Stomach (tissue), 9 donors: ENCODE results near the gene CDC42SE2. TPM values are rescaled to one million over a fixed set of nuclear protein-coding genes. Genes with fewer than 3 reads are reported as not detected.

Source experiments
- DNase-seq, 2 donors: peaks; one replicate each; pipeline versions ENCODE4 v3.0.0 to v3.0.0-alpha.2; 2013 to 2019
- H3K27ac ChIP-seq, 5 donors: fragments of 200-600 bp in 4 of 5; sonication (generic) in 4 of 5; one replicate each; pipeline ENCODE4 v1.5.1; 2013 to 2019; ENCODE audit warnings: mild to moderate bottlenecking in 1 of 5, moderate library complexity in 1 of 5
- H3K27me3 ChIP-seq, 3 donors: fragments of 200-600 bp; sonication (generic); one replicate each; pipeline ENCODE4 v1.5.1; 2017 to 2019; ENCODE audit warnings: mixed run types in 1 of 3
- H3K36me3 ChIP-seq, 4 donors: fragments of 200-600 bp; sonication (generic); 1 replicate in 3 of 4; 2 replicates in 1 of 4; pipeline ENCODE4 v1.5.1; 2016 to 2019
- H3K4me1 ChIP-seq, 4 donors: fragments of 200-600 bp; sonication (generic); one replicate each; pipeline ENCODE4 v1.5.1; 2016 to 2019
- H3K4me3 ChIP-seq, 4 donors: fragments of 200-600 bp; sonication (generic) in 3 of 4; one replicate each; pipeline ENCODE4 v1.5.1; 2016 to 2019; ENCODE audit warnings: mild to moderate bottlenecking in 1 of 4
- H3K9me3 ChIP-seq, 4 donors: fragments of 200-600 bp; sonication (generic); one replicate each; pipeline ENCODE4 v1.5.1; 2016 to 2019
- EP300 ChIP-seq: sonication (generic); formaldehyde crosslinking; IDR thresholded peaks from one replicate; pipeline ENCODE4 v1.6.1; 2017; ENCODE audit warnings: antibody characterized with exemption
- POLR2A ChIP-seq, 4 donors: fragments of 450-650 bp; IDR thresholded peaks; one replicate each; pipeline ENCODE4 v1.6.1; 2016; ENCODE audit warnings: antibody characterized with exemption in 4 of 4, control low read depth in 2 of 4, mild to moderate bottlenecking in 1 of 4, moderate library complexity in 1 of 4
- POLR2AphosphoS5 ChIP-seq, 3 donors: sonication (generic); formaldehyde crosslinking; IDR thresholded peaks; one replicate each; pipeline ENCODE4 v1.6.1; 2016; ENCODE audit warnings: antibody characterized with exemption in 3 of 3
- WGBS, 5 donors: extraction: QIAGEN DNeasy Blood & Tissue Kit in 3 of 5; methylation state at CpG; one replicate each; pipeline versions ENCODE4 v1.1.5 to v1.1.7; 2013 to 2018; 5-methylcytosine and 5-hydroxymethylcytosine counted together
- intact Hi-C: fragments of 100-400 bp; cut with DNase I; formaldehyde crosslinking; loops from one replicate; pipeline ENCODE4 v1.15.1; 2023; ENCODE audit warnings: low total_unique reads
- polyA plus RNA-seq, 3 donors: library from polyadenylated mRNA; stranded (reverse); fragments of 200-250 nt; gene quantifications; one replicate each; pipeline ENCODE4 v1.2.3, GENCODE V29; 2013
- total RNA-seq, 5 donors: library from RNA; depleted of rRNA; stranded (reverse); fragments of >200 nt; gene quantifications; one replicate each; pipeline versions ENCODE4 v1.1.0 to v1.2.3, GENCODE V29; 2014 to 2016
- TF ChIP-seq, protein P1 (sequence below), 7 experiments: fragments of 450-650 bp in 4 of 7; fragments of 200-600 bp in 3 of 7; sonication (generic) in 3 of 7; IDR thresholded peaks; one replicate each; pipeline ENCODE4 v1.5.1; 2016 to 2019; ENCODE audit warnings: antibody characterized with exemption in 7 of 7, control low read depth in 2 of 7, mild to moderate bottlenecking in 1 of 7
- donor health status: healthy with polysubstance abuse.
- donor health status: Bipolar disorder and iron deficiency.
- donor health status: healthy.

CDC42SE2 gene
- total and polyA plus RNA-seq, 8 donors = 11.0 to 87.9 (median 20.6) TPM

DNA sequence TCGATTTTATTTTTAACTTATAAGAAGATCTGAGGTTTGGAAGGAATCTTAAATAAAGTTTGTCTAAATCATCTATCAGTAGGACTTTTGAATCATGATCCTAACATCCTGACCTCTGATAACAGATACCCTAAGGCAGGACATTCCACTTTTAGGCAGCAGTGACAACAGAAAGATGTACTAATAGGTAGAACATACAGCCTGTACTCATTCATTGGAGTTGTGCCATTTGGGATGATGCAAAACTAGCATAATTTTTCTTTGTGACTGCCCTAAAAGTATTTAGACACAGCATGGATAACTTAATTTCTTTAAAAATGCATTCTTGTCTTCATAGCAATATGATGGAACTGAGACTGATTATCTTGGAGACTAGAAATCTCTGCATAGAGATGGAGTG lies 39.7 kb downstream of the CDC42SE2 start:
- H3K4me3 ChIP-seq = no peak overlapping the region
- H3K27me3 ChIP-seq = no peaks in the 10 kb centered on the region
- DNase-seq = no peak
- H3K9me3 ChIP-seq = no peaks in the 10 kb centered on the region
- no peaks in the 10 kb centered on the region for H3K36me3 ChIP-seq
- TF ChIP-seq POLR2A (IDR thresholded peaks at IDR 0.05) = no peak
- TF ChIP-seq EP300 = no peak
- TF ChIP-seq POLR2AphosphoS5 (IDR thresholded peaks at IDR 0.05) = no peak
- TF ChIP-seq, protein P1, sequence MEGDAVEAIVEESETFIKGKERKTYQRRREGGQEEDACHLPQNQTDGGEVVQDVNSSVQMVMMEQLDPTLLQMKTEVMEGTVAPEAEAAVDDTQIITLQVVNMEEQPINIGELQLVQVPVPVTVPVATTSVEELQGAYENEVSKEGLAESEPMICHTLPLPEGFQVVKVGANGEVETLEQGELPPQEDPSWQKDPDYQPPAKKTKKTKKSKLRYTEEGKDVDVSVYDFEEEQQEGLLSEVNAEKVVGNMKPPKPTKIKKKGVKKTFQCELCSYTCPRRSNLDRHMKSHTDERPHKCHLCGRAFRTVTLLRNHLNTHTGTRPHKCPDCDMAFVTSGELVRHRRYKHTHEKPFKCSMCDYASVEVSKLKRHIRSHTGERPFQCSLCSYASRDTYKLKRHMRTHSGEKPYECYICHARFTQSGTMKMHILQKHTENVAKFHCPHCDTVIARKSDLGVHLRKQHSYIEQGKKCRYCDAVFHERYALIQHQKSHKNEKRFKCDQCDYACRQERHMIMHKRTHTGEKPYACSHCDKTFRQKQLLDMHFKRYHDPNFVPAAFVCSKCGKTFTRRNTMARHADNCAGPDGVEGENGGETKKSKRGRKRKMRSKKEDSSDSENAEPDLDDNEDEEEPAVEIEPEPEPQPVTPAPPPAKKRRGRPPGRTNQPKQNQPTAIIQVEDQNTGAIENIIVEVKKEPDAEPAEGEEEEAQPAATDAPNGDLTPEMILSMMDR (IDR thresholded peaks at IDR 0.05) = no peak
- WGBS, 5 donors = 80 to 88% (median 85%) methylated on average over 1 of the region's 1 CpG
- H3K27ac ChIP-seq = no peak overlapping the region
- peaks cover 0 to 37% (median 0%) of the 10 kb centered on the region in 4 donors for H3K4me1 ChIP-seq
- intact Hi-C loops = no loop called here

- Histone ChIP-seq H3K4me1 (peaks cover 0 to 37% (median 0%) of the 10 kb centered on the region in 4 donors), H3K27me3 (no peaks in the 10 kb centered on the region), H3K36me3 (no peaks in the 10 kb centered on the region), H3K27ac (no peak overlapping the region), H3K4me3 (no peak overlapping the region), H3K9me3 (no peaks in the 10 kb centered on the region)
- TF ChIP-seq POLR2AphosphoS5 (IDR thresholded peaks at IDR 0.05) (no peak), POLR2A (IDR thresholded peaks at IDR 0.05) (no peak), EP300 (no peak)
- TF ChIP-seq, protein P1 (IDR thresholded peaks at IDR 0.05) = no peak
- DNase-seq = no peak
- 65 to 79% (median 74%) methylated on average over 2 of the region's 2 CpGs for WGBS, 5 donors
- intact Hi-C loops = no loop called here
Observed at GRCh38 chr5:131304414-131304813, 40.6 kb downstream of the CDC42SE2 start.

GRCh38 chr5:131305138-131305689 lies 41.4 kb downstream of the CDC42SE2 start:
- intact Hi-C loops = no loop called here
- no peaks in the 10 kb centered on the region for H3K36me3 ChIP-seq
- H3K27me3 ChIP-seq = no peaks in the 10 kb centered on the region
- H3K27ac ChIP-seq = no peak overlapping the region
- DNase-seq = no peak
- TF ChIP-seq, protein P1 (IDR thresholded peaks at IDR 0.05) = no peak
- TF ChIP-seq POLR2A (IDR thresholded peaks at IDR 0.05) (no peak), POLR2AphosphoS5 (IDR thresholded peaks at IDR 0.05) (no peak), EP300 (no peak)
- no peaks in the 10 kb centered on the region for H3K9me3 ChIP-seq
- no peak overlapping the region for H3K4me3 ChIP-seq
- 82 to 92% (median 89%) methylated on average over 2 of the region's 2 CpGs for WGBS, 5 donors
- H3K4me1 ChIP-seq = peaks cover 0 to 37% (median 0%) of the 10 kb centered on the region in 4 donors

DNA sequence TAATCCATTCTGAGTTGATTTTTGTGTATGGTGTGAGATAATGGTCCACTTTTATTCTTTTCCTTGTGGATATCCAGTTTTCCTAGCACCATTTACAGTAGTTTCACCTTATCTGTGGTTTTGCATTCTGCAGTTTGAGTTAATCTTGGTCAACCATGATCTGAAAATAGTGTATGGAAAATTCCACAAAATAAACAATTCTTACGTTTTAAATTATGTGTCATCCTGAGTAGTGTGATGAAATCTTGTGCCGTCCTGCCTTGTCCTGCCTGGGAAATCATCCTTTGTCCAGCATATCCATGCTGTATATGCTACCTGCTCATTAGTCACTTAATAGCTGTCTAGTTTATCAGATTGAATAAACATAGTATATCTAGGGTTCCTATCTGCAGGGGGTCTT lies 42.1 kb downstream of the CDC42SE2 start:
- no peaks in the 10 kb centered on the region for H3K36me3 ChIP-seq
- no peak for DNase-seq
- 62 to 88% (median 73%) methylated on average over 2 of the region's 2 CpGs for WGBS, 5 donors
- no peak overlapping the region for H3K4me3 ChIP-seq
- peaks cover 0 to 37% (median 0%) of the 10 kb centered on the region in 4 donors for H3K4me1 ChIP-seq
- H3K27ac ChIP-seq = no peak overlapping the region
- no peak for TF ChIP-seq EP300
- TF ChIP-seq POLR2AphosphoS5 (IDR thresholded peaks at IDR 0.05) = no peak
- TF ChIP-seq, protein P1 (IDR thresholded peaks at IDR 0.05) = no peak
- no peak for TF ChIP-seq POLR2A (IDR thresholded peaks at IDR 0.05)
- H3K27me3 ChIP-seq = no peaks in the 10 kb centered on the region
- intact Hi-C loops = no loop called here
- no peaks in the 10 kb centered on the region for H3K9me3 ChIP-seq
